GM23338 (cell line): ENCODE data around the gene ENTREP3. TPM values are rescaled to one million over a fixed set of nuclear protein-coding genes. Genes with fewer than 3 reads are reported as not detected.

Experiments used
- ATAC-seq: fragments of 200-7000 bp; cut with Tn5 transposase; 3 replicates; pipeline ENCODE4 v1.9.1; 2020
- DNase-seq: peaks from one replicate; pipeline ENCODE4 v3.0.0-alpha.2; 2015; ENCODE audit warnings: low spot score
- H2AFZ ChIP-seq: fragments of 200-600 bp; sonication (generic); 2 replicates; pipeline ENCODE4 v1.8.0; 2016; ENCODE audit warnings: antibody characterized with exemption, mild to moderate bottlenecking, moderate library complexity
- H3F3A ChIP-seq: fragments of 200-600 bp; sonication (generic); replicated peaks from 2 replicates; pipeline ENCODE4 v1.8.0; 2017; ENCODE audit warnings: antibody characterized with exemption, mixed run types, low read depth
- H3K27ac ChIP-seq: fragments of 200-600 bp; sonication (generic); 2 replicates; pipeline ENCODE4 v1.6.1; 2016; ENCODE audit warnings: low read depth
- H3K27me3 ChIP-seq: fragments of 200-600 bp; sonication (generic); 2 replicates; pipeline ENCODE4 v1.8.0; 2016; ENCODE audit warnings: mild to moderate bottlenecking, mixed run types, moderate library complexity; ENCODE audit not compliant: insufficient read depth
- H3K36me3 ChIP-seq: fragments of 200-600 bp; sonication (generic); 2 replicates; pipeline ENCODE4 v1.8.0; 2016; ENCODE audit warnings: mild to moderate bottlenecking; ENCODE audit not compliant: insufficient read depth
- H3K4me1 ChIP-seq: fragments of 200-600 bp; sonication (generic); 2 replicates; pipeline ENCODE4 v1.8.0; 2016; ENCODE audit warnings: mild to moderate bottlenecking, moderate library complexity; ENCODE audit not compliant: insufficient read depth
- H3K4me2 ChIP-seq: fragments of 200-600 bp; sonication (generic); 2 replicates; pipeline ENCODE4 v1.7.1; 2017; ENCODE audit warnings: mixed run types
- H3K4me3 ChIP-seq: fragments of 200-600 bp; sonication (generic); 2 replicates; pipeline ENCODE4 v1.6.1; 2016; ENCODE audit warnings: mixed run types
- H3K79me2 ChIP-seq: fragments of 200-600 bp; sonication (generic); replicated peaks from 2 replicates; pipeline ENCODE4 v1.8.0; 2017; ENCODE audit warnings: mild to moderate bottlenecking; ENCODE audit not compliant: insufficient read depth
- H3K9me2 ChIP-seq: fragments of 200-600 bp; sonication (generic); 2 replicates; pipeline ENCODE4 v1.8.0; 2017; ENCODE audit not compliant: insufficient read depth
- H4K20me1 ChIP-seq: fragments of 200-600 bp; sonication (generic); replicated peaks from 2 replicates; pipeline ENCODE4 v1.8.0; 2017; ENCODE audit warnings: mild to moderate bottlenecking; ENCODE audit not compliant: insufficient read depth
- H3K27ac Mint-ChIP-seq: 2 replicates; pipeline ENCODE4 v1.8.0; 2020; ENCODE audit warnings: inconsistent platforms, mild to moderate bottlenecking, moderate library complexity, mixed read lengths
- H3K27me3 Mint-ChIP-seq: 3 replicates; pipeline ENCODE4 v1.8.0; 2022; ENCODE audit warnings: low read depth, mild to moderate bottlenecking, moderate library complexity, mixed read lengths, inconsistent platforms; ENCODE audit not compliant: insufficient read depth, poor library complexity
- H3K36me3 Mint-ChIP-seq: 3 replicates; pipeline ENCODE4 v1.8.0; 2021; ENCODE audit warnings: low read depth, mild to moderate bottlenecking, inconsistent platforms, moderate library complexity, mixed read lengths
- H3K4me1 Mint-ChIP-seq: 3 replicates; pipeline ENCODE4 v1.8.0; 2020; ENCODE audit warnings: mild to moderate bottlenecking, inconsistent platforms, mixed read lengths
- H3K4me3 Mint-ChIP-seq: 3 replicates; pipeline ENCODE4 v1.8.0; 2021; ENCODE audit warnings: moderate library complexity, mild to moderate bottlenecking, inconsistent platforms, mixed read lengths
- H3K9me3 Mint-ChIP-seq: 3 replicates; pipeline ENCODE4 v1.8.0; 2020; ENCODE audit warnings: moderate library complexity, mild to moderate bottlenecking, inconsistent platforms, mixed read lengths
- CREB1 ChIP-seq: fragments of 250-450 bp; sonication (Bioruptor Pico); IDR thresholded peaks from 2 replicates; pipeline ENCODE4 v1.5.0; 2020; ENCODE audit warnings: low read depth, mild to moderate bottlenecking, moderate library complexity
- EZH2 ChIP-seq: fragments of 200-600 bp; sonication (generic); IDR thresholded peaks from one replicate; pipeline ENCODE4 v1.8.0; 2017; ENCODE audit warnings: antibody characterized with exemption, mild to moderate bottlenecking, low read depth; ENCODE audit not compliant: unreplicated experiment
- EZH2phosphoT487 ChIP-seq: fragments of 200-600 bp; sonication (generic); IDR thresholded peaks from one replicate; pipeline ENCODE4 v1.8.1; 2018; ENCODE audit warnings: antibody characterized with exemption; ENCODE audit not compliant: unreplicated experiment
- JUNB ChIP-seq: IDR thresholded peaks from one replicate; pipeline ENCODE4 v1.6.1; 2016; ENCODE audit warnings: antibody characterized with exemption; ENCODE audit not compliant: unreplicated experiment
- NANOG ChIP-seq: IDR thresholded peaks from 2 replicates; pipeline ENCODE4 v1.6.1; 2016; ENCODE audit warnings: antibody characterized with exemption, borderline replicate concordance
- ZNF114 ChIP-seq: fragments of 250-450 bp; sonication (Bioruptor Pico); IDR thresholded peaks from 2 replicates; pipeline ENCODE4 v1.5.0; 2020; ENCODE audit warnings: mild to moderate bottlenecking, moderate library complexity
- polyA plus RNA-seq: library from polyadenylated mRNA; unstranded; fragments of >200 nt; fragmentation: Nextera tagmentation; extraction: Ambion mirVana; gene quantifications from 2 replicates; pipeline ENCODE4 v1.2.1, GENCODE V29; 2016
- total RNA-seq: library from RNA; depleted of rRNA; stranded (reverse); fragments of >200 nt; shearing (Covaris generic); gene quantifications from 2 replicates; pipeline ENCODE4 v1.2.3, GENCODE V29; 2014
- TF ChIP-seq, protein P1 (sequence below): IDR thresholded peaks from 2 replicates; pipeline ENCODE4 v1.6.1; 2016; ENCODE audit warnings: antibody characterized with exemption
- TF ChIP-seq, protein P2 (sequence below), 2 experiments: fragments of 200-600 bp in 1 of 2; sonication (generic) in 1 of 2; conservative IDR thresholded peaks; 2 replicates each; pipeline versions ENCODE4 v1.5.1 to v1.6.1; 2016 to 2017; ENCODE audit warnings: antibody characterized with exemption in 2 of 2, low read depth in 2 of 2, mild to moderate bottlenecking in 2 of 2, moderate library complexity in 1 of 2
- TF ChIP-seq, protein P3 (sequence below): fragments of 250-450 bp; sonication (Bioruptor Pico); IDR thresholded peaks from 2 replicates; pipeline ENCODE4 v1.5.0; 2020; ENCODE audit warnings: mild to moderate bottlenecking, moderate library complexity

The ENTREP3 gene
- total and polyA plus RNA-seq, 2 experiments from 2014 or later = 18.6 to 46.3 TPM

DNA sequence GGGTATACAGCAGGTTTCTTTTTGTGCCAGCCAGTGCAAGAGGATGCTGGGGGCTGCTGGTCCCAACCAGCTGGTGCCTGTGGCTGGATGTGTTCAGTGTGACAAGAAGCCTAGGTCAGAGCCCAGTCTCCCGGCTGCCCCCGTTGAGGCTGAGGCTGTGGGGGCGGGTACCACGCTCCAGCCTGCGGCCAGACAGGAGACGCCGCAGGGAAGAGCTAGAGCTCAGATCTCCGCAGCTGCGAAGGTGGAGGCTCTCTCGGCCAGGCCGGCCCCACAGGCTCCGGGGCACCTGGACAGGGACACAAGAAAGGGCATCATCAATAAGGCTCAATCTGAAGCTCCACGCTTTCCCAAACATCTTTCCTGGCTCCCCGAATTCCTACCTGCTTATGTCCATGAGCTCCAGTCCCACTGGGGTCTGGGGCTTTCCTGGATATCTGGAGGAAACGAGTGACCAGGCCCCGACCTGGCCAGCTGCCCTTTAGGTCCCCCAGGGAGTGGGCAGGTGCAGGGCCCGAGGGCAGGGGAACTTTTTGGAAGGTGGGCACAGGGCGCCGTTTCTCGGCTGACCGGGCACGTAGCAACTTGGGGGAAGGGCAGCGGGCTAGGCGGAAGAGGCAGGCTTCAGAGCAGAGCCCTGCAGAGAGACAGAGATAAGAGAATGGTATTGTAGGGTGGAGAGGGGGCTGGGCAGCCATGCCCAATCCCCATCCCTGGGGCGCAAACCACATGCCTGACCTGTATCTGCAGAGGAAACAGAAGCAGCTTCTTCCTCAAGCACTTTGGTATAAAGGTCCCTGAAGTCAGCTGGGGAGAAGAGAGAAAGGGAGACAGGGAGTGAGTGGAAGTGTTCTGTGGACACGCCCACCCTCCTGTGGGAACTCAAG is 7.4 kb downstream of the ENTREP3 start:
- DNase-seq = no peak

More for the DNA sequence above, 7.4 kb downstream of the ENTREP3 start:
- Mint-ChIP-seq H3K4me3 (no peak overlapping the region), H3K9me3 (no peaks in the 10 kb centered on the region), H3K36me3 (peaks cover 23% of the 10 kb centered on the region; the same call in 2 of the 3 replicates), H3K27me3 (peaks cover 31% of the 10 kb centered on the region), H3K4me1 (peaks cover 16% of the 10 kb centered on the region), H3K27ac (no peak overlapping the region)
- no peak for ATAC-seq
- Histone ChIP-seq H2AFZ (no peak overlapping the region), H3F3A (peaks cover 20% of the 10 kb centered on the region; the same call in 1 of the 2 replicates), H3K27ac (no peak overlapping the region), H4K20me1 (no peaks in the 10 kb centered on the region), H3K27me3 (peaks cover 26% of the 10 kb centered on the region), H3K4me3 (no peak overlapping the region), H3K4me1 (peaks cover 18% of the 10 kb centered on the region), H3K36me3 (no peaks in the 10 kb centered on the region), H3K9me2 (no peaks in the 10 kb centered on the region), H3K4me2 (no peak overlapping the region), H3K79me2 (0 out of 2 replicates have a peak, but pooled peaks cover 7% of the 10 kb centered on the region)
- TF ChIP-seq, protein P1, sequence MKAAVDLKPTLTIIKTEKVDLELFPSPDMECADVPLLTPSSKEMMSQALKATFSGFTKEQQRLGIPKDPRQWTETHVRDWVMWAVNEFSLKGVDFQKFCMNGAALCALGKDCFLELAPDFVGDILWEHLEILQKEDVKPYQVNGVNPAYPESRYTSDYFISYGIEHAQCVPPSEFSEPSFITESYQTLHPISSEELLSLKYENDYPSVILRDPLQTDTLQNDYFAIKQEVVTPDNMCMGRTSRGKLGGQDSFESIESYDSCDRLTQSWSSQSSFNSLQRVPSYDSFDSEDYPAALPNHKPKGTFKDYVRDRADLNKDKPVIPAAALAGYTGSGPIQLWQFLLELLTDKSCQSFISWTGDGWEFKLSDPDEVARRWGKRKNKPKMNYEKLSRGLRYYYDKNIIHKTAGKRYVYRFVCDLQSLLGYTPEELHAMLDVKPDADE = no peak
- TF ChIP-seq CREB1 (CRISPR knock-in tag) (no peak), ZNF114 (CRISPR knock-in tag) (no peak), EZH2 (no peak), EZH2phosphoT487 (no peak), NANOG (no peak), JUNB (no peak)
- TF ChIP-seq, protein P2, sequence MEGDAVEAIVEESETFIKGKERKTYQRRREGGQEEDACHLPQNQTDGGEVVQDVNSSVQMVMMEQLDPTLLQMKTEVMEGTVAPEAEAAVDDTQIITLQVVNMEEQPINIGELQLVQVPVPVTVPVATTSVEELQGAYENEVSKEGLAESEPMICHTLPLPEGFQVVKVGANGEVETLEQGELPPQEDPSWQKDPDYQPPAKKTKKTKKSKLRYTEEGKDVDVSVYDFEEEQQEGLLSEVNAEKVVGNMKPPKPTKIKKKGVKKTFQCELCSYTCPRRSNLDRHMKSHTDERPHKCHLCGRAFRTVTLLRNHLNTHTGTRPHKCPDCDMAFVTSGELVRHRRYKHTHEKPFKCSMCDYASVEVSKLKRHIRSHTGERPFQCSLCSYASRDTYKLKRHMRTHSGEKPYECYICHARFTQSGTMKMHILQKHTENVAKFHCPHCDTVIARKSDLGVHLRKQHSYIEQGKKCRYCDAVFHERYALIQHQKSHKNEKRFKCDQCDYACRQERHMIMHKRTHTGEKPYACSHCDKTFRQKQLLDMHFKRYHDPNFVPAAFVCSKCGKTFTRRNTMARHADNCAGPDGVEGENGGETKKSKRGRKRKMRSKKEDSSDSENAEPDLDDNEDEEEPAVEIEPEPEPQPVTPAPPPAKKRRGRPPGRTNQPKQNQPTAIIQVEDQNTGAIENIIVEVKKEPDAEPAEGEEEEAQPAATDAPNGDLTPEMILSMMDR (conservative IDR thresholded peaks at IDR 0.05; ENCODE audit: low read depth in 2 of 2) = no peak
- TF ChIP-seq, protein P3, sequence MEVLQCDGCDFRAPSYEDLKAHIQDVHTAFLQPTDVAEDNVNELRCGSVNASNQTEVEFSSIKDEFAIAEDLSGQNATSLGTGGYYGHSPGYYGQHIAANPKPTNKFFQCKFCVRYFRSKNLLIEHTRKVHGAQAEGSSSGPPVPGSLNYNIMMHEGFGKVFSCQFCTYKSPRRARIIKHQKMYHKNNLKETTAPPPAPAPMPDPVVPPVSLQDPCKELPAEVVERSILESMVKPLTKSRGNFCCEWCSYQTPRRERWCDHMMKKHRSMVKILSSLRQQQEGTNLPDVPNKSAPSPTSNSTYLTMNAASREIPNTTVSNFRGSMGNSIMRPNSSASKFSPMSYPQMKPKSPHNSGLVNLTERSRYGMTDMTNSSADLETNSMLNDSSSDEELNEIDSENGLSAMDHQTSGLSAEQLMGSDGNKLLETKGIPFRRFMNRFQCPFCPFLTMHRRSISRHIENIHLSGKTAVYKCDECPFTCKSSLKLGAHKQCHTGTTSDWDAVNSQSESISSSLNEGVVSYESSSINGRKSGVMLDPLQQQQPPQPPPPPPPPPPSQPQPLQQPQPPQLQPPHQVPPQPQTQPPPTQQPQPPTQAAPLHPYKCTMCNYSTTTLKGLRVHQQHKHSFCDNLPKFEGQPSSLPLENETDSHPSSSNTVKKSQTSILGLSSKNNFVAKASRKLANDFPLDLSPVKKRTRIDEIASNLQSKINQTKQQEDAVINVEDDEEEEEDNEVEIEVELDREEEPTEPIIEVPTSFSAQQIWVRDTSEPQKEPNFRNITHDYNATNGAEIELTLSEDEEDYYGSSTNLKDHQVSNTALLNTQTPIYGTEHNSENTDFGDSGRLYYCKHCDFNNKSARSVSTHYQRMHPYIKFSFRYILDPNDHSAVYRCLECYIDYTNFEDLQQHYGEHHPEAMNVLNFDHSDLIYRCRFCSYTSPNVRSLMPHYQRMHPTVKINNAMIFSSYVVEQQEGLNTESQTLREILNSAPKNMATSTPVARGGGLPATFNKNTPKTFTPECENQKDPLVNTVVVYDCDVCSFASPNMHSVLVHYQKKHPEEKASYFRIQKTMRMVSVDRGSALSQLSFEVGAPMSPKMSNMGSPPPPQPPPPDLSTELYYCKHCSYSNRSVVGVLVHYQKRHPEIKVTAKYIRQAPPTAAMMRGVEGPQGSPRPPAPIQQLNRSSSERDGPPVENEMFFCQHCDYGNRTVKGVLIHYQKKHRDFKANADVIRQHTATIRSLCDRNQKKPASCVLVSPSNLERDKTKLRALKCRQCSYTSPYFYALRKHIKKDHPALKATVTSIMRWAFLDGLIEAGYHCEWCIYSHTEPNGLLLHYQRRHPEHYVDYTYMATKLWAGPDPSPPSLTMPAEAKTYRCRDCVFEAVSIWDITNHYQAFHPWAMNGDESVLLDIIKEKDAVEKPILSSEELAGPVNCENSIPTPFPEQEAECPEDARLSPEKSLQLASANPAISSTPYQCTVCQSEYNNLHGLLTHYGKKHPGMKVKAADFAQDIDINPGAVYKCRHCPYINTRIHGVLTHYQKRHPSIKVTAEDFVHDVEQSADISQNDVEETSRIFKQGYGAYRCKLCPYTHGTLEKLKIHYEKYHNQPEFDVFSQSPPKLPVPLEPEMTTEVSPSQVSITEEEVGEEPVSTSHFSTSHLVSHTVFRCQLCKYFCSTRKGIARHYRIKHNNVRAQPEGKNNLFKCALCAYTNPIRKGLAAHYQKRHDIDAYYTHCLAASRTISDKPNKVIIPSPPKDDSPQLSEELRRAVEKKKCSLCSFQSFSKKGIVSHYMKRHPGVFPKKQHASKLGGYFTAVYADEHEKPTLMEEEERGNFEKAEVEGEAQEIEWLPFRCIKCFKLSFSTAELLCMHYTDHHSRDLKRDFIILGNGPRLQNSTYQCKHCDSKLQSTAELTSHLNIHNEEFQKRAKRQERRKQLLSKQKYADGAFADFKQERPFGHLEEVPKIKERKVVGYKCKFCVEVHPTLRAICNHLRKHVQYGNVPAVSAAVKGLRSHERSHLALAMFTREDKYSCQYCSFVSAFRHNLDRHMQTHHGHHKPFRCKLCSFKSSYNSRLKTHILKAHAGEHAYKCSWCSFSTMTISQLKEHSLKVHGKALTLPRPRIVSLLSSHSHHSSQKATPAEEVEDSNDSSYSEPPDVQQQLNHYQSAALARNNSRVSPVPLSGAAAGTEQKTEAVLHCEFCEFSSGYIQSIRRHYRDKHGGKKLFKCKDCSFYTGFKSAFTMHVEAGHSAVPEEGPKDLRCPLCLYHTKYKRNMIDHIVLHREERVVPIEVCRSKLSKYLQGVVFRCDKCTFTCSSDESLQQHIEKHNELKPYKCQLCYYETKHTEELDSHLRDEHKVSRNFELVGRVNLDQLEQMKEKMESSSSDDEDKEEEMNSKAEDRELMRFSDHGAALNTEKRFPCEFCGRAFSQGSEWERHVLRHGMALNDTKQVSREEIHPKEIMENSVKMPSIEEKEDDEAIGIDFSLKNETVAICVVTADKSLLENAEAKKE = no peak
